GM21576 (cell line): Measurements from ENCODE around the gene ZC3H18.

Experiments
- ATAC-seq: cut with Tn5 transposase; IDR thresholded peaks from one replicate; pipeline ENCODE4 v1.9.1; 2021; ENCODE audit warnings: mild to moderate bottlenecking, moderate library complexity; ENCODE audit not compliant: unreplicated experiment

Gene ZC3H18

GRCh38 chr16:88569985-88570690 lies at the start of gene ZC3H18:
TSS of gene ZC3H18 (plus strand) at chr16:88570403. CDS start at chr16:88577124, 6,721 bp downstream.
- ATAC-seq, result peak; percentile 65

DNA sequence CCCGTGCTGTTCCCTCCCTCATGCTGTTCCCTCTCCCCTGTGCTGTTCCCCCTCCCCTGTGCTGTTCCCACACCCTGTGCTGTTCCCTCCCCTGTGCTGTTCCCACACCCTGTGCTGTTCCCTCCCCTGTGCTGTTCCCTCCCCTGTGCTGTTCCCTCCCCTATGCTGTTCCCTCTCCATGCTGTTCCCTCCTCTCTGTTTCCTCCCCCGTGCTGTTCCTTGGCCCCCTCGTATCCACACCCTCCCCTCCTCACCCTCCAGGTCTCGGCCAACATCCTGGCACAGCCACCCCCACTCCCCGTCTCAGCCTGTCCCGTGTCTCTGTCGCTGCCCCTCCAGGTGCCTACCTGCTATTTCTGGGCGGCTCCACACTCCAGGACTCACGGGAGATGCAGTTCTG lies 48.5 kb upstream of the ZC3H18 start:
- no peak for ATAC-seq

DNA sequence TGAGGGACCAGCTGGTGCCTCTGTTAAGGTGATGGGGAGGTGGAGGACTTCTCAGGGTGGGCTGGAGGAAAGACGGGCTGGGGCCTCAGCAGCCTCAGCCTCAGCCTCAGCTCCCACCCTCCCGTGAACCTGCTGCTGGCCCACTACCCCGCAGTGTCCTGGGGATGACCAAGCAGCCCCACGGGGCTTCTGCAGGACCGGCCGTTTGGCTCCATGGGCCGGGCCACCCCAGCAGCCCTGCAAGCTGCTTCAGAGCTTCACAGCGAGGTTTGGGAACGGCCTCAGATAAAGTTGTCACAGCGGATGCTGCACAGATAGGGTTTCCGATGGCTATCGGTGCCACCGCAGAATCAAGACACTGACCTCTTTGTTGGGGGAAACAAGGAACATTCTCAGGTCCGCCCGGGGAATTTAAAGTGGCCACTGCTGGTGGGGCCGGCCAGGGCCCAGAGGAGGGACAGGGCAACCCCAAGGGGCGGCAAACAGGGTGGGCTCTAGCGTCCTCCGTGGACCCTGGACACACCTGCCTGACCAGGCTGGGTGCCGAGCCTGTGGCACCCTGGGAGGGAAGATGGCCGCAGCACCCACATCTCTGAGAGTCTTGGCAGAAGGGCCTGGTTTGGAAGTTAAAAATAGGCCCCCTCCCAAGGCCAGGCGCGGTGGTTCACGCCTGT lies 47.8 kb upstream of the ZC3H18 start:
- ATAC-seq, result no peak

DNA sequence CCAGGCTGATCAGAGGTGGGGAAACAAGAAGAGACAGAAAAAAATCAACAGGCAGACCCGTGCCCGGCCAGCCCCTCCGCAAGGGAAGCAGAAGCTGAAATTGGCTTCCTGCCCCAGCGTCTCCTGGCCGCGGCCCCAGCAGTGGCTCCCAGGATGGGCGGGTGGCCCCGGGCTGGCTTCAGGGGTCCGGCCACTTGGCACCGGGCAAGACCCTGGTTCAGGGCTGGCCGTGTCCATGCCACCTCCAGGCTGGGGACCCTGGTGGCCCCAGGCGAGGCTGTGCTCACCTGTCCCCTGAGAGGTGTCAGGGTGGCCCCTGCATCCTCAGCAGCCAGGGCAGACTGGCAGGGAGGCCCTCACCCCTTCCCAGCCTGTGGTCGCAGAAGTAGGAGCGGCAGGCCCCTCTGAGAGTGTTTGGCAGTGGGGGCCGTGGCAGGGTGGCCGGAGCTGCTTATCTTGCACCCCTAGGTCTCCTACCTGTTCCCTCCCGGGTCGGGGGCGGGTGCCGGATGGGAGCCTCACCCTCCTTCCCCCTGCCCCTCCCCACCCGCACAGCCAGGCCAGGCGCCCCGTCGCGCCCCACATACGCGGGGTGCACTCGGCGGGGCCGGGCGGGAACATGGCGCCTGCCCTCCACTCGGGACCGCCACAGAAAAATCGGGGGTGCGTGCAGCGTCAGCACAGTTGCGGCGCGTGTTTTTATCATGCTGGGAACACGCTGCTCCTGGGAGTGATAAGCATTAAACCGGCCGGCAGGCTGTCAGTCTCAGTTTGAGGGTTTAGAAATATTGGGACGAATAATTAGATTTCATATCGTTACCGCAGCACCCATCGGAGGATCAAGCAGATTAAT lies 46.7 kb upstream of the ZC3H18 start:
- ATAC-seq, result no peak

- no peak for ATAC-seq
These were observed 45.8 kb upstream of the ZC3H18 start for GRCh38 chr16:88524274-88524972.

GRCh38 chr16:88524973-88525662 lies 45.1 kb upstream of the ZC3H18 start:
- no peak for ATAC-seq

- ATAC-seq, result no peak
These were observed 44.6 kb upstream of the ZC3H18 start for GRCh38 chr16:88525663-88525990.

GRCh38 chr16:88526008-88526905 lies 43.9 kb upstream of the ZC3H18 start:
- no peak for ATAC-seq

DNA sequence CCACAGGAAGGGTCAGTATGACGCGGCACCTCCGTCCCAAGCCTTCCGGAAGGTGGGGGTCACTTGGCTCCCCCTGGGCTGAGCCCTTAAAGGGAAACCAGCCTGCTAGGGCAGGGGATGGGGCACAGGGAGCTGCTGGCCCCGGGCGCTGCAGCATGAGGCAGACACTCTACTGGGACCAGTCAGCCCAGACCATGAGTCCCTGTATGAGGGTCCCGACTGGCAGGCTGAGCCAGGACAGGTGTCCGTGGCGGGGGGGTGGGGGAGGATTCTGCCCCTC lies 43.4 kb upstream of the ZC3H18 start:
- no peak for ATAC-seq

DNA sequence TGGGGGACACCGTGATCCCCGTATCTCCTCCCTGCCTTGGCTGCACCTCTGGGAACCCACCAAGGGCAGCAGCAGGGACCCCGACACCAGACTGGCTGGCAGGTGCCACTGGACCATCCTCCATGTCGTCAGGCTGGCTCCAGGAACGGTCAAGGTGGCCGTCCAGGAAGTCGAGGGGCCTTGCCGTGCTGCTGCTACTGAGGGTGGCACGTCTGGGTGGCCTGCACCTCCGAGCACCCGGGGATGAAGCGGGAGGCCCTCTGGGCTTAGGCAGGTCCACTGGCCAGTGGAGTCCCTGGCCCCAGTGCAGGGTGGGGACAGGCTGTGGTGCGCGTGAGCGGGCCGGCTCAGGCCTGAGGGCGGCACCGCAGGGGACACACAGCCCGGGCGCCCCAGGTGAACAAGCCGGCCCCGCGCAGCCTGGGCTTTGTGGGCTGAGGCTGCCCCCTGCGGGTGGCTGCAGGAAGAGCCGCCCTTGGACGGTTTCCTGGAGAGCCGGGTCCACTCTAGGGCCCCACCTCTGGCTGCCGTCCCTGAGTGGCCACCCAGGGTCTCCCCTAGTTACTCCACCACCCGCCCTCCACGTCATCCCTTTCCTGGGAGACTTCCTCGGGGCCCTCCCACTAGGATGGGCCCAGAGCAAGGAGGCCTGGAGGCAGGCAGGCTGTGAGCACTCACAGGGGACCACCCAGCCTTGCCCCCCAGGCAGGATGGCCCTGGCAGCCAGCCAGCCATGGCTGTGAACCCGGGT lies 42.8 kb upstream of the ZC3H18 start:
- no peak for ATAC-seq

GRCh38 chr16:88527937-88528743 lies 42.1 kb upstream of the ZC3H18 start:
- ATAC-seq, result no peak

DNA sequence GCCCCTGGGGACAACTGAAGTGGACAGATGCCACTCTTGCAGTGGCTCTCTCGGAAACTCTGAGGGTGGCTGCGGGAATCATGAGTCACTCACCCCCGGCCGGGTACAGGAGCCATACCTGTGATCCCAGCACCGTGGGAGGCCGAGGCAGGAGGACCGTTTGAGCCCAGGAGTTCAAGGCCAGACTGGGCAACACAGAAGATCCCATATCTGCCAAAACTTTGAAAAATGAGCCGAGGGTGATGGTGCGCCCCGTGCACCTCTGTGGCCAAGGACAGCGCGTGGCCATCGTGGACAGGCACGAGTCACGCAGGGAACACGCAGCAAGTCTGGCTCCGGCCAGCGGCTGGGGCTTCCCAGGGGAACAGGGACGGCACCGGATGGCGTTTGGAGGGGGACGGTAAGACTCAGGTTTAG lies 41.3 kb upstream of the ZC3H18 start:
- ATAC-seq, result no peak

GRCh38 chr16:88529596-88529995 lies 40.6 kb upstream of the ZC3H18 start:
- ATAC-seq, result no peak

GRCh38 chr16:88530051-88530857 lies 39.9 kb upstream of the ZC3H18 start:
- ATAC-seq, result no peak

GRCh38 chr16:88530858-88531203 lies 39.4 kb upstream of the ZC3H18 start:
- ATAC-seq, result no peak

- ATAC-seq, result no peak
These were observed 38.9 kb upstream of the ZC3H18 start for GRCh38 chr16:88531346-88531745.

- ATAC-seq, result no peak
These were observed 38.2 kb upstream of the ZC3H18 start for GRCh38 chr16:88531931-88532433.
